ENCODE results near the gene HELZ2. TPM values are rescaled to one million over a fixed set of nuclear protein-coding genes. Genes with fewer than 3 reads are reported as not detected.

HELZ2 gene
- total RNA-seq, 4 donors from 2014 or later: 24.3 to 45.5 (median 36.0) TPM

DNA sequence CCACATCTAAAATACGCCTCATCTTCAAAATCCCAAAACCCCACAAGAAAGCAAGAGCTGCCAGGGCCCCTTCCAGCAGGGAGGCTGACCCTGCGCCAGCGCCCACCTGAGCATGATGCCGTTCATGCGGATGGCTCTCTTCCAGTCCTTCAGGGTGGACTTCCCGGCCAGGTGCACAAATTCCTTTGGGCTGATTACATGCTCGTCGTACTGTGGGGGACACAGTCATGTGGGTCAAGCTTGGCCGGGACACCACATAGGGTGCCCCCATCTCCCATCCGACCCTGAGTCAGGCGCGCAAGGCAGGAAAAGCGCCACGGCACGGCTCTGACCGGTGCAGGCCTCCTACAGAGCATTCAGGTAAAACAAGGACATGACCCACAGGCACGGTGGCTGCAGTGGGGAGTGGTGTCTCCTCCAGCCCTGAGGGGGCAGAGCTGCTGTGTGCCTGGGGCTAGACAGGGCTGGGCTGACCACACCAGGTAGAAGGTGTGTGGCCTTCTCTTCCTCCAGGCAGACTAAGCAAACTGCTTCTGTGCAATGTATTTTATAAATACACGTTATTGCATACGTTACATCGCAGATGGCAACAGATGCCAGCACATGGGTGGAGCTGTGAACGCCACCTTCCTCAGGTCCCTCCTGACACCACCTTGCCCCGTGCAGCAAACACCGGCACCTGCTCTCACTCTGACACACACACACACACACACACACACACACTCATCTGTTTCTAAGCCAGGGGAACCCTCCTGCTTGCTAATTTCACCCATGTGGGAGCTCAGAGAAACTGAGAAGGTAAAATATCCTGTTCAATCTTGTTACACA, 23.8 kb upstream of the HELZ2 start:
- H3K9me3 ChIP-seq: no peaks in the 10 kb centered on the region
- no peaks in the 10 kb centered on the region for H3K4me1 ChIP-seq
- H3K27me3 ChIP-seq: no peaks in the 10 kb centered on the region
- no peak for TF ChIP-seq POLR2A (IDR thresholded peaks at IDR 0.05)
- no peak overlapping the region for H3K27ac ChIP-seq
- H3K4me3 ChIP-seq (replicated peaks in 1 of 3): no peak overlapping the region
- H3K36me3 ChIP-seq: peaks cover 23 to 50% of the 10 kb centered on the region in 2 donors
- intact Hi-C loops (cut with DNase I): no loop called here
- DNase-seq: no peak
- 87 to 89% methylated on average over 15 to 23 of the region's 23 CpGs for WGBS, 2 donors

GRCh38 chr20:63596423-63596822, 22.4 kb upstream of the HELZ2 start:
- DNase-seq: no peak
- Histone ChIP-seq H3K9me3 (no peaks in the 10 kb centered on the region), H3K4me3 (replicated peaks in 1 of 3) (no peak overlapping the region), H3K27ac (no peak overlapping the region), H3K4me1 (no peaks in the 10 kb centered on the region), H3K36me3 (peaks cover 24 to 50% of the 10 kb centered on the region in 2 donors), H3K27me3 (no peaks in the 10 kb centered on the region)
- TF ChIP-seq, protein P1, sequence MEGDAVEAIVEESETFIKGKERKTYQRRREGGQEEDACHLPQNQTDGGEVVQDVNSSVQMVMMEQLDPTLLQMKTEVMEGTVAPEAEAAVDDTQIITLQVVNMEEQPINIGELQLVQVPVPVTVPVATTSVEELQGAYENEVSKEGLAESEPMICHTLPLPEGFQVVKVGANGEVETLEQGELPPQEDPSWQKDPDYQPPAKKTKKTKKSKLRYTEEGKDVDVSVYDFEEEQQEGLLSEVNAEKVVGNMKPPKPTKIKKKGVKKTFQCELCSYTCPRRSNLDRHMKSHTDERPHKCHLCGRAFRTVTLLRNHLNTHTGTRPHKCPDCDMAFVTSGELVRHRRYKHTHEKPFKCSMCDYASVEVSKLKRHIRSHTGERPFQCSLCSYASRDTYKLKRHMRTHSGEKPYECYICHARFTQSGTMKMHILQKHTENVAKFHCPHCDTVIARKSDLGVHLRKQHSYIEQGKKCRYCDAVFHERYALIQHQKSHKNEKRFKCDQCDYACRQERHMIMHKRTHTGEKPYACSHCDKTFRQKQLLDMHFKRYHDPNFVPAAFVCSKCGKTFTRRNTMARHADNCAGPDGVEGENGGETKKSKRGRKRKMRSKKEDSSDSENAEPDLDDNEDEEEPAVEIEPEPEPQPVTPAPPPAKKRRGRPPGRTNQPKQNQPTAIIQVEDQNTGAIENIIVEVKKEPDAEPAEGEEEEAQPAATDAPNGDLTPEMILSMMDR (IDR thresholded peaks at IDR 0.05): no peak
- 90 to 96% methylated on average over 3 to 5 of the region's 6 CpGs for WGBS, 2 donors
- intact Hi-C loops (cut with DNase I): no loop called here

DNA sequence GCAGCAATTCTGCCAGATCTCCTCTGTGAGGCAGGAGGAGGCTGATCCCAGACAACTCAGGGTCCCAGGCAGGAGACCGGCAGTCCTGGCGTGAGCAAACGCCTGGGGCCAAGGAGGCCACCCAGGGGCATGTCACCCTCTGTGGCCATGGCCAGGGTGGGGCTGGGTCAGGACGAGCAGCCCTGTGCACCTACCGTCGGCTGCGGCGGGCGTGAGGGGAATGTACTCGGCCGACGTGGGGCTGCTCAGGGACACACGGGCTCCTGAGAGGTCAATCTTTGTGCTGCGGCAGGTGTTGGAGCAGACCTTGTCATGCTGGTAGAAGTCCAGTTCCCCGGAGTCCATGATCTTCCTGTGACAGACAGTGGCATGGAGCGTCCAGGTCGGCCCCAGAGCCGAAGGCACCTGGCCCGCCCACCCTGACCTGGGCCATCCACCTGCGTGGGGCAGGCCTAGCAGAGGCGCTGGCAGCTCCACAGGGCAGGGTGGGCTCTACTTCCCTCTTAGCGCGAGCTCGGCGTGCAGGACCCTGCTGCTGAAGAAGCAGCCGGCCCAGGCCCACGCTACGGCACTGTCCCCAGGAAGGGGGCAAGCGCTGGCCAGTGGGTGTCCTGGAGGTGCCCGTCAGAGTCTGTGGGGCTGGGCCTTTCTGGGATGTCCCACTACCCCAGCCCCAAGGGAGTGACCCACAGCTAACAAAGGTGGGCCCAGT, 21.5 kb upstream of the HELZ2 start:
- TF ChIP-seq POLR2A (IDR thresholded peaks at IDR 0.05): no peak
- TF ChIP-seq, protein P1 (IDR thresholded peaks at IDR 0.05): no peak
- H3K27ac ChIP-seq: no peak overlapping the region
- no peak for DNase-seq
- intact Hi-C loops (cut with DNase I): no loop called here
- H3K4me1 ChIP-seq: no peaks in the 10 kb centered on the region
- peaks cover 33 to 50% of the 10 kb centered on the region in 2 donors for H3K36me3 ChIP-seq
- H3K9me3 ChIP-seq: no peaks in the 10 kb centered on the region
- WGBS, 2 donors: 85 to 90% methylated on average over 5 to 27 of the region's 30 CpGs
- no peaks in the 10 kb centered on the region for H3K27me3 ChIP-seq
- no peak overlapping the region for H3K4me3 ChIP-seq (replicated peaks in 1 of 3)

DNA sequence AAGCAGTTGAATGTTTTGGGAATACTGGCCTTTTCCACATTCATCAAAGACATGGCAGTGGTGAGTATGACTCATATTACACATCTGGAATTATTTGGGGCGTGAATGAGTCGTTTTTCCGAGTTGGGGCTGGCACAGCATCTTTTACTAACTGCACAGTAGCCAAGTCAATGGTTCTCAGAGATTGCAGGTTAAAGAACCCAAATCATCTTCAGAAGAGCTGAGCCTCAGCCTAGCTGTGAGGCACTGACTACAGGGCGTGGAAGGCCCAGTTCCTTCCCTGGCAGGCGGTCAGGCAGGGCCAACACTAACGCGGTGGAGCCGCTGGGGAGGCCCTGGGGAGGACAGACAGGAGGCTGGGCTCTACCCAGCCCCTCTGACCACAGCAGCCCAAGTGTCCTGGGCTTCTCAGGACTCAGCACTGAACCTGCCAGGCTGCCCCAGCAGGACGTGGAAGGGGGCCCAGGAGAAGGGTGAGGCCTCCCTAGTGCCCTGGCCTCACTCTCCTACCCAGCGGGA, 20.1 kb upstream of the HELZ2 start:
- Histone ChIP-seq H3K27ac (no peak overlapping the region), H3K4me3 (replicated peaks in 1 of 3) (no peak overlapping the region), H3K36me3 (peaks cover 47 to 57% of the 10 kb centered on the region in 2 donors), H3K27me3 (no peaks in the 10 kb centered on the region), H3K4me1 (no peaks in the 10 kb centered on the region), H3K9me3 (no peaks in the 10 kb centered on the region)
- no peak for TF ChIP-seq POLR2A (IDR thresholded peaks at IDR 0.05)
- TF ChIP-seq, protein P1 (IDR thresholded peaks at IDR 0.05): no peak
- 71 to 90% methylated on average over 10 of the region's 10 CpGs for WGBS, 2 donors
- no peak for DNase-seq
- intact Hi-C loops (cut with DNase I): no loop called here

DNA sequence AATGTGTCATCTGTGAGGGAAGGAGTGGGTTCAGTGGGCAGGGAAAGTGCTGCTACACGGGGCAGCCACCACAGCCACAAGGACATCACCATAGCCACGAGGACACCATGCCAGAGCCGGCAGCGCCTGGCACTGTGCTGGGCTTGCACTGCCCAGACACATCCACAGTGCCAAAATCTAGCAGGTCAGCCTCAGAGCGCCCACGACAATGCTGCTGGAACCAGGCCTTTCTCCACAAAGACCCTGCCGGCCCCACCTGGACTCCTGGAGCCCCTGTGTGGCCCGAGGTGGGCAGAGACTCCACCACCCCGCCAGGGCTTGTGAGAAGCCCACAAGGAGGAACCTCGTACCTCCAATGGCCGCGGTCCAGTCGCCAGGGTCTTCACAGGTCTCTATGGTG, 18.6 kb upstream of the HELZ2 start:
- H3K27ac ChIP-seq: no peak overlapping the region
- H3K27me3 ChIP-seq: no peaks in the 10 kb centered on the region
- H3K9me3 ChIP-seq: no peaks in the 10 kb centered on the region
- intact Hi-C loops (cut with DNase I): no loop called here
- no peak overlapping the region for H3K4me3 ChIP-seq (replicated peaks in 1 of 3)
- DNase-seq: no peak
- no peaks in the 10 kb centered on the region for H3K4me1 ChIP-seq
- WGBS, 2 donors: 98 to 100% methylated on average over 5 to 8 of the region's 13 CpGs
- peaks cover 45 to 56% of the 10 kb centered on the region in 2 donors for H3K36me3 ChIP-seq
- TF ChIP-seq POLR2A (IDR thresholded peaks at IDR 0.05): no peak
- TF ChIP-seq, protein P1 (IDR thresholded peaks at IDR 0.05): no peak
